Endometrial microvascular endothelial cells (primary cell): ENCODE data around the gene XRCC5. TPM values are rescaled to one million over a fixed set of nuclear protein-coding genes. Genes with fewer than 3 reads are reported as not detected.

ENCODE experiments used
- in situ Hi-C: cut with HindIII; loops from 2 replicates; pipeline ENCODE4 v1.10.0; 2017; ENCODE audit warnings: low sequenced_read_pairs, low pct_unique_long_range_greater_than_20kb; ENCODE audit errors: inconsistent ontology term
- total RNA-seq: library from RNA; depleted of rRNA; stranded (reverse); fragments of >200 nt; gene quantifications from one replicate; pipeline ENCODE4 v1.2.3, GENCODE V29; 2015; ENCODE audit errors: inconsistent ontology term

XRCC5 gene
- total RNA-seq, 1 donor from 2014 or later = 286 TPM

DNA sequence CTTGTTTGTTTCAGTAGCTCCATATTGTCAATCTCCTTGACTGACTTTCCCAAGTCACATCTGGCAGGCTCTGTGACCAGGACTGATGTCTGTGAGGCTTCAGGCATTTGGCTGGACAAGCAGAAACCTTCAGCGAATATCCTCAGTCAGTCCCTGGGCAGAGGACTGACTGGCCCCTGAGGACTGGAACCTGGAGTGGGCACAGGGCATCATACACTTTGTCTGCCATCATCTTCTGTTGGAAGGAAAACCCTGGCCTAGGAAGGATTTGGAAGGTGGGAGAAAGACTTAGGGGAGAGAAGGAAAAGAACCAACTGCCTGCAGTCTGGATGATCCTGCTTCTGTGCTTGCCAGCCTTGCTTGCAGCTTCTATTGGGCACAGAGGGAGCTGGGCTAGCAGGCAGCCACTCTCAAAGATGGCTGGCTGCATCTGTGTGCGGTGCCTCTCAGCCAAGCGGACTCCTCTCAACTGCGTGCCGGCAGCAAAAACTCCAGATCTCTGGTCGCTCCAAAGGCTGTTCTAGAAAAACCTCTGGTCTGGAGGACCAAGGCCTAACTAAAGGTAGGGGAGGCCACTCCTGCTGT is 136.3 kb downstream of the XRCC5 start:
- in situ Hi-C loops = no loop called here

DNA sequence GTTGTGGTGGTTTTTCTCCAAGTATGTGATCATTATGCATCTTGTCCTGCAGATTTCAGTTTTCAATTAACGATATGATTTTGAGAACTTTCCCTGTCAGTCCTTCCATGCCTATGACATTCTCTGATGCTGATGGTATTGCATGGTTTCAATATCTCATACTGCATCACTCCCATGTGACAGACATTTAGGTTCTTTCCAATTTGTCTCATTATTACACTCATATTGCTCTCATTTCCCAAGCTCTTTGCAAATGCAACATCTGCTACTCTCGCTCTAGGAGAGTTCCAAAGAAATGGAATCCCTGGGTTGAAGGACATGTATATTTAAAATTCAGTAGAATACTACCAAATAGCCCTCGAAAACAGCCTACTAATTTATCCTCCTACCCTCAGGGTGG is 137.6 kb downstream of the XRCC5 start:
- in situ Hi-C loops = no loop called here

Other genes starting within 250 kb of the XRCC5 start
- gene MREG, start 95.8 kb upstream of the XRCC5 start, total RNA-seq = 5.9 TPM
- gene PECR, start 27.5 kb upstream of the XRCC5 start, total RNA-seq = 3.5 TPM
- 0.46 TPM for gene TMEM169, start 27.4 kb upstream of the XRCC5 start, total RNA-seq